Motor neuron (in vitro differentiated cells): Measurements from ENCODE around the gene CDH22. TPM values are rescaled to one million over a fixed set of nuclear protein-coding genes. Genes with fewer than 3 reads are reported as not detected.
A peak's percentile ranks its signal among the peaks of the same experiment; 100 is the strongest.

Experiments used
- ATAC-seq, 8 experiments: fragments of 200-7000 bp; cut with Tn5 transposase; replicated peaks in 6 of 8; 2 replicates each; pipeline ENCODE4 v1.8.0; 2021; ENCODE audit warnings: mild to moderate bottlenecking in 8 of 8, moderate library complexity in 8 of 8
- H3K27ac ChIP-seq, 2 donors: fragments of 250-450 bp; sonication (Bioruptor Pico); 2 replicates each; pipeline ENCODE4 v1.9.0; 2021; ENCODE audit warnings: antibody characterized with exemption in 2 of 2, mild to moderate bottlenecking in 2 of 2, moderate library complexity in 1 of 2
- H3K4me1 ChIP-seq, 2 donors: fragments of 250-450 bp; sonication (Bioruptor Pico); replicated peaks in 1 of 2; 2 replicates each; pipeline ENCODE4 v1.6.1; 2021; ENCODE audit warnings: antibody characterized with exemption in 2 of 2, mild to moderate bottlenecking in 2 of 2, moderate library complexity in 1 of 2
- H3K4me3 ChIP-seq, 5 donors: fragments of 250-450 bp; sonication (Bioruptor Pico); 2 replicates each; pipeline ENCODE4 v1.9.0; 2021; ENCODE audit warnings: antibody characterized with exemption in 5 of 5, mild to moderate bottlenecking in 5 of 5, moderate library complexity in 4 of 5
- WGBS, 10 experiments: fragments of 450-650 bp; shearing (Covaris generic); methylation state at CpG; one replicate each; pipeline ENCODE4 v1.0.0; 2022; 5-methylcytosine and 5-hydroxymethylcytosine counted together
- in situ Hi-C, 9 experiments: fragments of 400-800 bp; cut with MboI; loops; one replicate each; pipeline ENCODE4 v1.15.0; 2021; ENCODE audit warnings: low sequenced_read_pairs in 9 of 9, low pct_unique_long_range_greater_than_20kb in 2 of 9; ENCODE audit not compliant: unreplicated experiment in 9 of 9
- total RNA-seq, 8 experiments: library from RNA; unstranded; fragments of 300-600 nt; gene quantifications; 2 replicates each; pipeline versions ENCODE4 v1.2.3 to v1.2.4, GENCODE V29; 2022

CDH22 gene
- total RNA-seq, 8 experiments from 2014 or later, result 0.36 to 4.4 (median 2.3) TPM

DNA sequence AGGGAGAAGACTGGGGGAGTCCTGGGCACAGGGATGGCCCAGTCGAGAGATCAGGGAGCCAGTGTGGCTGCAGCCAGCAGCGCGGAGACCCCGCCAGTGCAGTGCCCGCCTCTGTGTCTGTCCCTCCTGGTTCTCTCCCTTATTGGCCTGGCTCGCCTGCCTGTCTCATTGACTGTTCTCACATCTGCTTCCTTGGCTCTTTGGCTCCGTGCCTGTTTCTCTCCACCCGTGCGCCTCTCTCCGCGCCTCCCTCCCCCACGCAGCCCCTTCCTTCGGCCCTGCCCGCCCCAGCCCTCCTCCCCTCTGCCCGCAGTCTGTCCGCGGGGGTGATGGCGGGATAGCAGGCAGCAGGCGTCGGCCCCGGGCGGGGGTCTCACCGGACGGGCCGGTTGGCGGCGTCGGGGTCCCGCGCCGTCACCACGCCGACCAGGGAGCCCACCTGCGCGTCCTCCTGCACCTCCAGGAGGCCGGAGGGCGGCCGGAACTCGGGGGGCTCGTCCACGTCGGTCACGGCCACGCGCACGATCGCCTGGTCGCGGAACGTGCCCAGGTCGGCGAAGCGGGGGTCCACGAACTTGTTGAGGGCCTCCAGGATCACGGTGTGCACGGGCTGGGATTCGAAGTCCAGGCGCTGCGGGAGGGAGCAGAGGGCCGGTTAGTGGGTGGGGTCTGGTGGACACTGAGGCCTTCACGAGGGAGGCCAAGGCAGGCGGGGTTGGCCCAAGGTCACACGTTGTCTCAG, 98.2 kb downstream of the CDH22 start:
- H3K27ac ChIP-seq, result no peak overlapping the region
- 26 to 100% (median 60%) methylated on average over 1 to 18 of the region's 63 CpGs; no CpG with 5 or more reads in 5 of the 10 experiments for WGBS, 10 experiments
- peak in 3 of 8 experiments; percentile 23 to 43 (median 33) for ATAC-seq
- in situ Hi-C loops, result no loop called here
- no peak overlapping the region for H3K4me3 ChIP-seq
- peaks cover 13 to 29% of the 10 kb centered on the region in 2 donors for H3K4me1 ChIP-seq

GRCh38 chr20:46207793-46208192, 100.5 kb downstream of the CDH22 start:
- ATAC-seq, result no peak
- peaks cover 22 to 38% of the 10 kb centered on the region in 2 donors for H3K4me1 ChIP-seq
- no peak overlapping the region for H3K4me3 ChIP-seq
- in situ Hi-C loops, result no loop called here
- H3K27ac ChIP-seq, result no peak overlapping the region
- 67% methylated on average over 2 of the region's 2 CpGs; no CpG with 5 or more reads in 9 of the 10 experiments for WGBS, 10 experiments

- Histone ChIP-seq H3K4me1 (peaks cover 22 to 34% of the 10 kb centered on the region in 2 donors), H3K27ac (no peak overlapping the region), H3K4me3 (no peak overlapping the region)
- no peak for ATAC-seq
- in situ Hi-C loops, result no loop called here
- 49 to 100% (median 90%) methylated on average over 1 to 5 of the region's 6 CpGs; no CpG with 5 or more reads in 7 of the 10 experiments for WGBS, 10 experiments
These were observed 101.2 kb downstream of the CDH22 start for GRCh38 chr20:46206992-46207549.

DNA sequence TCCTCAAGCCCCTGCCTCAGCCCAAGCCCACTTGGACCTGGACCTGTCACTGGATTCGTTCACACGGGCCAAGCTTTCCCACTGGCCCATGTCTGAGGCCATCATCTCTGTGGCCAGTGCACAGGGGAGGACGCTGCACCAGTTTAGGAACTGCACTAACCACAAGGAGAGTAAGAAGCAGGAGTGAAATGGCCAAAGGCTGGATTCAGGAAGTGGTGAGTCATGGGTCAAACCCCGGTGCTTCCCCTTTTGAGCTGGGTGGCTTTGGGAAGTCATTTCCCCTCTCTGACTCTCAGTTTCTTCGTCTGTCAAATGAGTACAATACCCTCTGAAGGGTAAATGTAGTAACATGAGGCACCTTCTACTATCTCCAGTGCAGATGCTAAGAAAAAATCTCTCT, 102.3 kb downstream of the CDH22 start:
- H3K4me1 ChIP-seq, result peaks cover 22 to 25% of the 10 kb centered on the region in 2 donors
- in situ Hi-C loops, result no loop called here
- 0 to 100% (median 78%) methylated on average over 1 to 2 of the region's 5 CpGs; no CpG with 5 or more reads in 2 of the 10 experiments for WGBS, 10 experiments
- no peak overlapping the region for H3K4me3 ChIP-seq
- no peak overlapping the region for H3K27ac ChIP-seq
- peak in 2 of 8 experiments; percentile 6 to 17 for ATAC-seq

DNA sequence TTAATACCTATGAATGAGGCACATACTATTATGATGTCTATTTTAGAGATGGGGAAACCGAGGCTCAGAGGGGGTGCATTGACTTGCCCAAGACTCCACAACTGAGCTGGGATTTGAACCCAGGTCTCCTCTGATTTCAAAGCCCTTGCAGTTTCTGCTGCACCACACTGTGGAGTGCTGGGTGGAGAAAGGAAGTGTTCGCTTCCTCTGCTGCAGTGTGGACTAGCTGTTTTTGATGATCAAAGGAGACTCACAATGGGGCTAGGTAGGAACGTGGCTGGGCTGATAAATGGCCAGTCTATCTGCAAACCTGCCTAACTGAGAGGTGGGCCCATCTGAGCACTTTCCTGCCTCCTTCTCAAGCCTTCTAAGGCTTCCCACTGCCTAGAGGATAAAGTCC, 102.9 kb downstream of the CDH22 start:
- in situ Hi-C loops, result no loop called here
- Histone ChIP-seq H3K4me3 (no peak overlapping the region), H3K27ac (peak overlapping the region in 1 of 2 donors; percentile 76), H3K4me1 (peaks cover 22 to 24% of the 10 kb centered on the region in 2 donors)
- no peak for ATAC-seq
- WGBS, 10 experiments, result 0 to 80% (median 60%) methylated on average over 1 to 3 of the region's 3 CpGs; no CpG with 5 or more reads in 5 of the 10 experiments

DNA sequence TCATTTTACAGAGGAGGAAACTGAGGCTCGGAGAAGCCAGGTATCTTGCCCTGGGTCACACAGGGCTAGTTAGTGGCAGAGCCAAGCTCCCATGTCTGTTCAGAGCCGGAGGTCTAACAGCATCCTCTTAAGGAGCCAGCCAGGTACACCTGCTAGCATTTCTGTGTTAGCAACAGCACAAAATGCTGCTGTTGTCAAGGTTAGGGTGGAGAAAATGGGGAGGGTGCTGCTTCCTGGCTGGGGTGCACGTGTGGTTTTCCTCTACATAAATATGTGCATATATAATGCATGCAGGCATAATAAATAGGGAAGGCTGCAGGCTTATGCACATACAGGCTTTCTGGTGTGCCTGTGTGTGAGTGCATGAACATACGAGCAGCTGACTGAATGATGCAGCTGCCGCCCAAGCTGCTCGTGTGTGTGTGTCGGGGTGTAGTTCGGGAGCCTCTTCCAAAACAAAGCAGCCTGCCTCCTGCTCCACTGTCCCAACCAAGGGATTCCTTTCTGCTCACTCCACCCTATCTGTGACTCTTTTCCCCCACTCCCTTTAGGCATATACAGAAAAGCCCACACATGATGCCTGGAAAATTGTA, 103.6 kb downstream of the CDH22 start:
- WGBS, 10 experiments, result 0 to 40% (median 21%) methylated on average over 1 to 6 of the region's 8 CpGs; no CpG with 5 or more reads in 1 of the 10 experiments
- in situ Hi-C loops, result no loop called here
- peak; percentile 71 to 91 (median 86) for ATAC-seq
- Histone ChIP-seq H3K4me1 (peaks cover 22 to 24% of the 10 kb centered on the region in 2 donors), H3K4me3 (no peak overlapping the region), H3K27ac (peak overlapping the region; percentile 38 to 76)

GRCh38 chr20:46203510-46203837, 104.8 kb downstream of the CDH22 start:
- no peak overlapping the region for H3K4me3 ChIP-seq
- ATAC-seq, result peak in 2 of 8 experiments; percentile 1 to 40
- in situ Hi-C loops, result no loop called here
- 11 to 89% (median 45%) methylated on average over 1 to 3 of the region's 3 CpGs; no CpG with 5 or more reads in 5 of the 10 experiments for WGBS, 10 experiments
- peaks cover 22 to 24% of the 10 kb centered on the region in 2 donors for H3K4me1 ChIP-seq
- peak overlapping the region in 1 of 2 donors; percentile 24 for H3K27ac ChIP-seq

DNA sequence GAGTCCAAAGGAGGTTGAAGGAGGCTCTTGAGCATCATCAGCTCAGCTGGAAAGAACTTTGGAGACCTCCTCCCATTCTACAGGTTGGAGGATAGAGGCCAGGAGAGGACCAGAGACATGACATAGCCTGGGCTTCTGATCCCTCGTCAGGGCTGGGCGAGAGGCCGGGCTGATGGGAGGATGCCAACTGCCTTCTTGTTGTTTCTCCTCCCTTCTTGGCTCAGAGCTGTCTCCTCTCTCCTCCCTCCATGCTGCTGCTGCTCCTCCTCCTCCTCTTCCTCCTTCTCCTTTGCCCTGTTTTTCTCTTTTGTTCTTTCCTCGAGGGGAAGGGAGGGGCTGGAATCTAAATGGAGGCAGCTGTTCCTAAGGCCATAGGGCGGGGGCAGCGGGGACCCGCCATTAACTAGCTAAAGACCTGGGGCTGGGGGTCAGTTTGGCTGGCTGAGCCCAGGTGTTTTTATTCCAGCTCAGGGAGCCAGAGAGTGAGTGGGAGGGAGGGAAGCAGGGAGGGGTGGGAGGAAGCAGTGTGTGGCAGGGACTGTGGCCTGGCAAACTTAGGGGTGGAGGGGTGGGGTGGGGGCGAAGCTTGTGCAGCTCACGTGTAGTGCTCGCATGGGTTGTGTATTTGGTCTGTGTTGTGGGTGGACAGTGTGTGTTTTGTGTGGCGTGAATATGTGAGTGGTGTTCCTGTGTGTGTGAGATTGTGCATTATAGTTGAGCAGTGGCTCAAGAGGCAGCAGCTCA, 105.4 kb downstream of the CDH22 start:
- peak in 6 of 8 experiments; percentile 8 to 15 (median 10) for ATAC-seq
- H3K4me1 ChIP-seq, result peaks cover 22 to 24% of the 10 kb centered on the region in 2 donors
- H3K4me3 ChIP-seq, result no peak overlapping the region
- WGBS, 10 experiments, result 0 to 68% (median 20%) methylated on average over 1 to 4 of the region's 11 CpGs; no CpG with 5 or more reads in 5 of the 10 experiments
- in situ Hi-C loops, result no loop called here
- H3K27ac ChIP-seq, result no peak overlapping the region

DNA sequence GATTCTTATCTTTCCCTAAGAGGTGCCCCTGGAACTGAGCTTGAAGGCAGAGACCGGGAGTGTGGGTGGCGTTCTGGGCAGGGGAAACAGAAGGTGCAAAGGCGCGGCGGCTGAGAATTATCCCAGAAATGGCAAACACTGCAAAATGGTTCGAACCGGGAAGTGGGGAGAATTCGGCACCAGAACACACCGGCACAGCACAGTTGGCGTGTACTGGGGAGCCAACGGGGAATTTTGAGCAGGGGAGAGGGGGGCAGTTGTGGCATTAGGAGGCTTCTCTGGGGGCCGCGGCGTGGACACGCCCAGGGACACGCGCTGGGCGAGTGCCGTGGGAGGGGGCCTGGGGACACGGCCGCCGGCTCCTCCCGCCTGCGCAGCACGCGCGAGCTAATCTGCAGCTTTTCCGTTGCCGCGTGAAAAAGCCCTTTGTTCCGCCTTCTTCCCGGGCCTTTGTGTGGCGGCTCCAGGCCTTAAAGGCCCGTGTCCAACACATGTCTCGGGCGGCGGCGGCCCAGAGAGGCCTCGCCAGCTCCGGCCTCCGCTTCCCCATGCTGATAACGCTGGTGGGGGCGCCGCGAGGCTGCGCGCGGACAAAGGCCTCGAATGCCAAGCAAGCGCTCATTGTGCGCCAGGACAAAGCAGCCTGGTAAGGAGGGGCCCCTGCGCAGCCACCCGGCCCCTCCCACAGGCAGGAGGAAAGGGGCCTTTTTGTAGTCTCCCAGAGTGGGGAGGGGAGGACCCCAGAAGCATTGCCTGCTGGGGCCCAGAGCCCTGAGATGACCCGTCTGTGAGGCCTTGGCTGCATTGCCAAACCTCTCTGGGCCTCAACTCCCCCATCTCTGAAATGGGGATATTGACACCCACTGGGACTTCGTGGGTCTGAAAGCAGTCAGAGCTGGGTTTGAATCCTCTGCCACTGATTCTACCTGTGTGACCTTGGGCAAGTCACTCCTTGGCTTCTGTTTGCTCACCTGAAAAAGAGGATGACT, 107.4 kb downstream of the CDH22 start:
- WGBS, 10 experiments, result 20 to 100% (median 85%) methylated on average over 2 to 4 of the region's 55 CpGs; no CpG with 5 or more reads in 5 of the 10 experiments
- peak in 1 of 8 experiments; percentile 29 for ATAC-seq
- H3K4me3 ChIP-seq, result no peak overlapping the region
- in situ Hi-C loops, result no loop called here
- no peak overlapping the region for H3K27ac ChIP-seq
- H3K4me1 ChIP-seq, result peaks cover 26 to 36% of the 10 kb centered on the region in 2 donors

DNA sequence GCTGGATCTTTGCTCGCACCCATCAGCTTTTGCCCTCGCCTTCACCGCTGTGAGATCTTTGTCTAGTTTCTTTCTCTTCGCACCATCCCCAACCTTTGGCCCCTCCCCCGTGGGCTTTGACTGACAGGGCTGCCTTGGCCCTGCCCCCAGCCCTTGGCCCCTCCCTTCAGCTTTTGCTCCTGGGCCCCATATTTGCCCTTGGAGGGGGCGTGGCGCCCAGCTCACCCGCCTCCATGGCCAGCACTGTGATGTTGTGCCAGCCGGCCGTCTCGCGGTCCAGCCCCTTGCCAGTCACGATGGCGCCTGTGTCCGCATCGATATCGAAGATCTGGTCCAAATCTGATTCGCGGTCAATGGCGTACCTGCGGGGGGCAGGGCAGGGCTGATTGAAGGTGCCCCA, 109.1 kb downstream of the CDH22 start:
- peak in 3 of 8 experiments; percentile 40 to 64 (median 58) for ATAC-seq
- in situ Hi-C loops, result no loop called here
- WGBS, 10 experiments, result 10 to 81% (median 66%) methylated on average over 1 to 3 of the region's 21 CpGs; no CpG with 5 or more reads in 6 of the 10 experiments
- peaks cover 21 to 31% of the 10 kb centered on the region in 2 donors for H3K4me1 ChIP-seq
- no peak overlapping the region for H3K4me3 ChIP-seq
- H3K27ac ChIP-seq, result no peak overlapping the region

- no peak for ATAC-seq
- H3K4me1 ChIP-seq, result peaks cover 33 to 40% of the 10 kb centered on the region in 2 donors
- H3K4me3 ChIP-seq, result no peak overlapping the region
- no peak overlapping the region for H3K27ac ChIP-seq
- in situ Hi-C loops, result no loop called here
- 60 to 80% (median 69%) methylated on average over 1 to 2 of the region's 3 CpGs; no CpG with 5 or more reads in 7 of the 10 experiments for WGBS, 10 experiments
These were observed 111.3 kb downstream of the CDH22 start for GRCh38 chr20:46196990-46197389.
